SU-DHL-6 (cell line): ENCODE data around the gene XKR7.

Experiments used
- H2AFZ ChIP-seq: fragments of 200-600 bp; sonication (generic); 2 replicates; pipeline ENCODE4 v1.6.1; 2014; ENCODE audit warnings: low read depth, mild to moderate bottlenecking, moderate library complexity, mixed read lengths, antibody characterized with exemption, low read length; ENCODE audit not compliant: severe bottlenecking
- H3F3A ChIP-seq: fragments of 200-600 bp; shearing (Covaris generic); 2 replicates; pipeline ENCODE4 v1.6.0; 2016; ENCODE audit warnings: antibody characterized with exemption, mild to moderate bottlenecking; ENCODE audit not compliant: insufficient read depth
- H3K27ac ChIP-seq: fragments of 200-600 bp; sonication (generic); 2 replicates; pipeline ENCODE4 v1.5.1; 2016; ENCODE audit warnings: low read depth, mild to moderate bottlenecking, low read length, moderate library complexity, mixed read lengths
- H3K27me3 ChIP-seq: fragments of 200-600 bp; sonication (generic), shearing (Covaris generic); 2 replicates; pipeline ENCODE4 v1.6.0; 2014; ENCODE audit warnings: mild to moderate bottlenecking, low read length
- H3K36me3 ChIP-seq: fragments of 200-600 bp; sonication (generic); 2 replicates; pipeline ENCODE4 v1.6.1; 2014; ENCODE audit warnings: mild to moderate bottlenecking, low read length, mixed read lengths
- H3K4me2 ChIP-seq: fragments of 300-600, 200-600 bp; shearing (Covaris generic), sonication (generic); 2 replicates; pipeline ENCODE4 v1.6.0; 2014; ENCODE audit warnings: low read length, low read depth, mild to moderate bottlenecking; ENCODE audit not compliant: poor library complexity, severe bottlenecking
- H3K4me3 ChIP-seq: fragments of 200-600 bp; sonication (generic); 2 replicates; pipeline ENCODE4 v1.5.1; 2014; ENCODE audit warnings: antibody characterized with exemption, low read length, mild to moderate bottlenecking, mixed read lengths; ENCODE audit not compliant: insufficient read depth, poor library complexity, severe bottlenecking
- H3K79me2 ChIP-seq: fragments of 200-600 bp; sonication (generic); 2 replicates; pipeline ENCODE4 v1.6.1; 2014; ENCODE audit warnings: mild to moderate bottlenecking, low read length, moderate library complexity; ENCODE audit not compliant: insufficient read depth
- H3K9ac ChIP-seq: fragments of 200-600 bp; sonication (generic); 2 replicates; pipeline ENCODE4 v1.7.0; 2014; ENCODE audit warnings: mild to moderate bottlenecking, low read length
- H3K9me2 ChIP-seq: fragments of 200-600 bp; sonication (generic); replicated peaks from 2 replicates; pipeline ENCODE4 v1.6.1; 2014; ENCODE audit warnings: low read length; ENCODE audit not compliant: insufficient read depth
- H3K9me3 ChIP-seq: fragments of 200-600 bp; sonication (generic); 2 replicates; pipeline ENCODE4 v1.6.1; 2014; ENCODE audit warnings: low read length, mixed read lengths; ENCODE audit not compliant: insufficient read depth
- H4K20me1 ChIP-seq: fragments of 200-600 bp; sonication (generic); 2 replicates; pipeline ENCODE4 v1.6.1; 2014; ENCODE audit warnings: low read depth, mild to moderate bottlenecking, antibody characterized with exemption, low read length, moderate library complexity, mixed read lengths
- EZH2phosphoT487 ChIP-seq: fragments of 200-600 bp; sonication (generic), shearing (Covaris generic); conservative IDR thresholded peaks from 2 replicates; pipeline ENCODE4 v1.6.1; 2018; ENCODE audit warnings: mild to moderate bottlenecking, antibody characterized with exemption, low read length, moderate library complexity, mixed read lengths
- TF ChIP-seq, protein P1 (sequence below): fragments of 200-600 bp; sonication (generic); IDR thresholded peaks from one replicate; pipeline ENCODE4 v1.5.1; 2017; ENCODE audit warnings: antibody characterized with exemption, mild to moderate bottlenecking, low read length, moderate library complexity; ENCODE audit not compliant: insufficient read depth, poor library complexity, severe bottlenecking

XKR7 gene

GRCh38 chr20:31977080-31977479 is 9.1 kb downstream of the XKR7 start:
- no peak overlapping the region for H3K27ac ChIP-seq
- no peaks in the 10 kb centered on the region for H3K79me2 ChIP-seq
- no peak overlapping the region for H3K4me2 ChIP-seq
- H3K9ac ChIP-seq, result no peak overlapping the region
- no peaks in the 10 kb centered on the region for H3K36me3 ChIP-seq
- no peak for TF ChIP-seq EZH2phosphoT487
- TF ChIP-seq, protein P1, sequence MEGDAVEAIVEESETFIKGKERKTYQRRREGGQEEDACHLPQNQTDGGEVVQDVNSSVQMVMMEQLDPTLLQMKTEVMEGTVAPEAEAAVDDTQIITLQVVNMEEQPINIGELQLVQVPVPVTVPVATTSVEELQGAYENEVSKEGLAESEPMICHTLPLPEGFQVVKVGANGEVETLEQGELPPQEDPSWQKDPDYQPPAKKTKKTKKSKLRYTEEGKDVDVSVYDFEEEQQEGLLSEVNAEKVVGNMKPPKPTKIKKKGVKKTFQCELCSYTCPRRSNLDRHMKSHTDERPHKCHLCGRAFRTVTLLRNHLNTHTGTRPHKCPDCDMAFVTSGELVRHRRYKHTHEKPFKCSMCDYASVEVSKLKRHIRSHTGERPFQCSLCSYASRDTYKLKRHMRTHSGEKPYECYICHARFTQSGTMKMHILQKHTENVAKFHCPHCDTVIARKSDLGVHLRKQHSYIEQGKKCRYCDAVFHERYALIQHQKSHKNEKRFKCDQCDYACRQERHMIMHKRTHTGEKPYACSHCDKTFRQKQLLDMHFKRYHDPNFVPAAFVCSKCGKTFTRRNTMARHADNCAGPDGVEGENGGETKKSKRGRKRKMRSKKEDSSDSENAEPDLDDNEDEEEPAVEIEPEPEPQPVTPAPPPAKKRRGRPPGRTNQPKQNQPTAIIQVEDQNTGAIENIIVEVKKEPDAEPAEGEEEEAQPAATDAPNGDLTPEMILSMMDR, result no peak
- H3F3A ChIP-seq, result no peaks in the 10 kb centered on the region
- no peaks in the 10 kb centered on the region for H3K27me3 ChIP-seq
- no peaks in the 10 kb centered on the region for H3K9me2 ChIP-seq
- H3K9me3 ChIP-seq, result no peaks in the 10 kb centered on the region
- no peak overlapping the region for H2AFZ ChIP-seq
- no peak overlapping the region for H3K4me3 ChIP-seq
- H4K20me1 ChIP-seq, result no peaks in the 10 kb centered on the region; the same call in 1 of the 2 replicates

DNA sequence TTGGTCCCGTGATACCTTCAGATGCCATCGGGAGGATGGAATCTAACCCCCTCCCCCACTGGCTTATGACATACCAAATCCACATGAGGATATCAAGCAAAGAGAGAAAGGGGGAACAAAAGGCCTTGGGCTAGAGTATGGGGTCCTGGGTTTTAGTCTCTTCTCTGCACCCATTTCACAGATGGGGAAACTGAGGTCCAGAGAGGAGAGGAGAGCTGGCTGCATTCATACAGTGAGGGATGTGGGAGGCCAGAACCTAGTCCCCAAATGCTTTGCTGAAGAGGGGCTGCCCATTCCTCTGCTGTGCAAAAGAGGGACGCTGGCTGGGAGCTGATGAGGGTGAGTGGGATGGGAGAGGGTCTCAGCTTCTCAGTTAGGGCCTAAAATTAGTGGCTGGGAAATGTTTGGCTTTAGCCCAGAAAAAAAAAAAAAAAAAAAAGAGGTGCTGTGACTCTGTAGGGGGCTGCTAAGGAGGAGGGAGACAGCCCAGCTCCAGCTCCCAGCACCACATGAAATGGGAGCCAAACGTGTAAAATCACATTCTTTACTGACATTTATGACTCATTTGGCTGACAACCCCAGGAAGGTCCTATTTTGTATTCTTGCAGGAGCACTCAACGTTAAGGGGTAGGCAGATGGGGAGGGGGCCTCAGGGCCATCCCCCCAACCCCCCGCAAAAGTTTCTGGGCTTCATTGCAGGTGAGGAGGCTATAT is 11.9 kb downstream of the XKR7 start:
- H4K20me1 ChIP-seq, result no peaks in the 10 kb centered on the region; the same call in 1 of the 2 replicates
- H3K9ac ChIP-seq, result no peak overlapping the region
- no peaks in the 10 kb centered on the region for H3K9me2 ChIP-seq
- H3K4me2 ChIP-seq, result no peak overlapping the region
- H3K27ac ChIP-seq, result no peak overlapping the region
- H3K9me3 ChIP-seq, result no peaks in the 10 kb centered on the region
- H3K79me2 ChIP-seq, result no peaks in the 10 kb centered on the region
- no peaks in the 10 kb centered on the region for H3K36me3 ChIP-seq
- no peak for TF ChIP-seq EZH2phosphoT487
- TF ChIP-seq, protein P1, result no peak
- H3K4me3 ChIP-seq, result no peak overlapping the region
- H2AFZ ChIP-seq, result no peak overlapping the region
- no peaks in the 10 kb centered on the region for H3K27me3 ChIP-seq
- H3F3A ChIP-seq, result no peaks in the 10 kb centered on the region

- no peaks in the 10 kb centered on the region for H3K79me2 ChIP-seq
- no peaks in the 10 kb centered on the region for H3F3A ChIP-seq
- no peak overlapping the region for H2AFZ ChIP-seq
- no peak overlapping the region for H3K27ac ChIP-seq
- no peak overlapping the region for H3K4me3 ChIP-seq
- no peaks in the 10 kb centered on the region for H3K27me3 ChIP-seq
- H3K4me2 ChIP-seq, result no peak overlapping the region
- no peaks in the 10 kb centered on the region for H4K20me1 ChIP-seq
- no peaks in the 10 kb centered on the region for H3K9me2 ChIP-seq
- no peak overlapping the region for H3K9ac ChIP-seq
- no peaks in the 10 kb centered on the region for H3K36me3 ChIP-seq
- no peak for TF ChIP-seq EZH2phosphoT487
- TF ChIP-seq, protein P1, result no peak
- no peaks in the 10 kb centered on the region for H3K9me3 ChIP-seq
Measured at GRCh38 chr20:31981784-31982183, 13.8 kb downstream of the XKR7 start.
